ENCODE data around the gene ZNF319. TPM values are rescaled to one million over a fixed set of nuclear protein-coding genes. Genes with fewer than 3 reads are reported as not detected.

The ZNF319 gene
- total and polyA plus RNA-seq, 4 donors = 0.64 to 3.4 (median 2.6) TPM

DNA sequence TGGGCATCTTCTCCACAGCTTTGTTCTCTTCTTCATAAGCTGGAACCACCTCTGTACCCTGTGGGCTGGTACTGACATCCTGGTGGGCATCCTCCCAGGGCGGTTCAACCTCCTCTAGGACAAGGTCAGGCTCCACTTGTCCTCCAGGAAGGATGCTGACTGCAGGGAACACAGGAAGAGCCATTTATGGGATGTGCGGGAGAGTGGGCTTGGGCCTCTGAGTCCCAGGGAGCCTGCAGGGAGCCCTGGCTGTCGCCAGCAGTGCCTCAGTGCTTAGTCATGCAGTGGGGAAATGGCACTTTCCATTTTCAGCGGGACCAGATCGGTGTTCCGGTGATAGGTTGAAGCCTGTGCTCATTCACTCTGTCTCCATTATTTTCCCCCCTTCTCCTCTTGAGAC is 50.1 kb downstream of the ZNF319 start:
- H3K9me3 ChIP-seq (ENCODE audit: control insufficient read depth in 4 of 4, low read length in 3 of 4) = no peaks in the 10 kb centered on the region
- no peak overlapping the region for H3K27ac ChIP-seq (ENCODE audit: low read depth in 1 of 2, low read length in 2 of 2)
- no peak for DNase-seq (ENCODE audit: low spot score)
- no peaks in the 10 kb centered on the region for H3K27me3 ChIP-seq (ENCODE audit: control insufficient read depth in 4 of 4, insufficient read depth in 4 of 4, low read length in 3 of 4)
- no peaks in the 10 kb centered on the region for H3K36me3 ChIP-seq (ENCODE audit: control insufficient read depth in 4 of 4, insufficient read depth in 3 of 4, low read depth in 1 of 4, low read length in 3 of 4)
- WGBS = 61% methylated on average over 6 of the region's 6 CpGs
- no peak overlapping the region for H3K9ac ChIP-seq (ENCODE audit: low read depth in 1 of 2, low read length in 2 of 2)
- TF ChIP-seq EGR1 (IDR thresholded peaks at IDR 0.05; ENCODE audit: low read depth in 2 of 2) = no peak
- no peak for TF ChIP-seq HNF4A (conservative IDR thresholded peaks at IDR 0.05)
- TF ChIP-seq TAF1 (conservative IDR thresholded peaks at IDR 0.05) = no peak
- TF ChIP-seq, protein P1, sequence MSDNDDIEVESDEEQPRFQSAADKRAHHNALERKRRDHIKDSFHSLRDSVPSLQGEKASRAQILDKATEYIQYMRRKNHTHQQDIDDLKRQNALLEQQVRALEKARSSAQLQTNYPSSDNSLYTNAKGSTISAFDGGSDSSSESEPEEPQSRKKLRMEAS (IDR thresholded peaks at IDR 0.05) = no peak
- TF ChIP-seq YY1 (IDR thresholded peaks at IDR 0.05) = no peak
- no peak for TF ChIP-seq NR2F2 (IDR thresholded peaks at IDR 0.05)
- TF ChIP-seq RAD21 (IDR thresholded peaks at IDR 0.05) = no peak
- TF ChIP-seq, protein P2, sequence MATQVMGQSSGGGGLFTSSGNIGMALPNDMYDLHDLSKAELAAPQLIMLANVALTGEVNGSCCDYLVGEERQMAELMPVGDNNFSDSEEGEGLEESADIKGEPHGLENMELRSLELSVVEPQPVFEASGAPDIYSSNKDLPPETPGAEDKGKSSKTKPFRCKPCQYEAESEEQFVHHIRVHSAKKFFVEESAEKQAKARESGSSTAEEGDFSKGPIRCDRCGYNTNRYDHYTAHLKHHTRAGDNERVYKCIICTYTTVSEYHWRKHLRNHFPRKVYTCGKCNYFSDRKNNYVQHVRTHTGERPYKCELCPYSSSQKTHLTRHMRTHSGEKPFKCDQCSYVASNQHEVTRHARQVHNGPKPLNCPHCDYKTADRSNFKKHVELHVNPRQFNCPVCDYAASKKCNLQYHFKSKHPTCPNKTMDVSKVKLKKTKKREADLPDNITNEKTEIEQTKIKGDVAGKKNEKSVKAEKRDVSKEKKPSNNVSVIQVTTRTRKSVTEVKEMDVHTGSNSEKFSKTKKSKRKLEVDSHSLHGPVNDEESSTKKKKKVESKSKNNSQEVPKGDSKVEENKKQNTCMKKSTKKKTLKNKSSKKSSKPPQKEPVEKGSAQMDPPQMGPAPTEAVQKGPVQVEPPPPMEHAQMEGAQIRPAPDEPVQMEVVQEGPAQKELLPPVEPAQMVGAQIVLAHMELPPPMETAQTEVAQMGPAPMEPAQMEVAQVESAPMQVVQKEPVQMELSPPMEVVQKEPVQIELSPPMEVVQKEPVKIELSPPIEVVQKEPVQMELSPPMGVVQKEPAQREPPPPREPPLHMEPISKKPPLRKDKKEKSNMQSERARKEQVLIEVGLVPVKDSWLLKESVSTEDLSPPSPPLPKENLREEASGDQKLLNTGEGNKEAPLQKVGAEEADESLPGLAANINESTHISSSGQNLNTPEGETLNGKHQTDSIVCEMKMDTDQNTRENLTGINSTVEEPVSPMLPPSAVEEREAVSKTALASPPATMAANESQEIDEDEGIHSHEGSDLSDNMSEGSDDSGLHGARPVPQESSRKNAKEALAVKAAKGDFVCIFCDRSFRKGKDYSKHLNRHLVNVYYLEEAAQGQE (IDR thresholded peaks at IDR 0.05) = no peak
- no peak for TF ChIP-seq FOXA2 (IDR thresholded peaks at IDR 0.05)
- TF ChIP-seq, protein P3, sequence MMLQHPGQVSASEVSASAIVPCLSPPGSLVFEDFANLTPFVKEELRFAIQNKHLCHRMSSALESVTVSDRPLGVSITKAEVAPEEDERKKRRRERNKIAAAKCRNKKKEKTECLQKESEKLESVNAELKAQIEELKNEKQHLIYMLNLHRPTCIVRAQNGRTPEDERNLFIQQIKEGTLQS (IDR thresholded peaks at IDR 0.05) = no peak
- TF ChIP-seq GABPA (IDR thresholded peaks at IDR 0.05 in 1 of 2, conservative IDR thresholded peaks at IDR 0.05 in 1 of 2) = no peak
- TF ChIP-seq FOXA1 (IDR thresholded peaks at IDR 0.05) = no peak
- TF ChIP-seq RXRA (IDR thresholded peaks at IDR 0.05) = no peak
- no peak overlapping the region for H3K4me3 ChIP-seq (ENCODE audit: low read depth in 1 of 3, low read length in 3 of 3)
- H3K4me1 ChIP-seq (ENCODE audit: control insufficient read depth in 4 of 4, insufficient read depth in 4 of 4, low read length in 3 of 4) = no peaks in the 10 kb centered on the region

GRCh38 chr16:57949595-57950238 is 50.8 kb downstream of the ZNF319 start:
- Histone ChIP-seq H3K9ac (ENCODE audit: low read depth in 1 of 2, low read length in 2 of 2) (no peak overlapping the region), H3K4me3 (ENCODE audit: low read depth in 1 of 3, low read length in 3 of 3) (no peak overlapping the region), H3K36me3 (ENCODE audit: control insufficient read depth in 4 of 4, insufficient read depth in 3 of 4, low read depth in 1 of 4, low read length in 3 of 4) (no peaks in the 10 kb centered on the region), H3K27ac (ENCODE audit: low read depth in 1 of 2, low read length in 2 of 2) (no peak overlapping the region), H3K27me3 (ENCODE audit: control insufficient read depth in 4 of 4, insufficient read depth in 4 of 4, low read length in 3 of 4) (no peaks in the 10 kb centered on the region), H3K4me1 (ENCODE audit: control insufficient read depth in 4 of 4, insufficient read depth in 4 of 4, low read length in 3 of 4) (no peaks in the 10 kb centered on the region), H3K9me3 (ENCODE audit: control insufficient read depth in 4 of 4, low read length in 3 of 4) (no peaks in the 10 kb centered on the region)
- 68% methylated on average over 5 of the region's 5 CpGs for WGBS
- DNase-seq (ENCODE audit: low spot score) = no peak
- TF ChIP-seq EGR1 (IDR thresholded peaks at IDR 0.05; ENCODE audit: low read depth in 2 of 2) (no peak), ZBTB33 (IDR thresholded peaks at IDR 0.05) (no peak), NR2F2 (IDR thresholded peaks at IDR 0.05) (no peak)
